Stimulated activated naive CD4-positive, alpha-beta T cell treated with Interleukin-2 at 50 U/mL for 16 hours (primary cell): ENCODE results near the gene POLE3.
"Not testable (repeated sequence)": the region's sequence is repeated elsewhere in the genome, so short reads cannot be mapped to it uniquely, and the experiment has no call there.

Experiments
- DNase-seq: peaks from one replicate; lab custom pipeline; 2025; lab: John Stamatoyannopoulos, UW

POLE3 gene, protein sequence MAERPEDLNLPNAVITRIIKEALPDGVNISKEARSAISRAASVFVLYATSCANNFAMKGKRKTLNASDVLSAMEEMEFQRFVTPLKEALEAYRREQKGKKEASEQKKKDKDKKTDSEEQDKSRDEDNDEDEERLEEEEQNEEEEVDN

DNA sequence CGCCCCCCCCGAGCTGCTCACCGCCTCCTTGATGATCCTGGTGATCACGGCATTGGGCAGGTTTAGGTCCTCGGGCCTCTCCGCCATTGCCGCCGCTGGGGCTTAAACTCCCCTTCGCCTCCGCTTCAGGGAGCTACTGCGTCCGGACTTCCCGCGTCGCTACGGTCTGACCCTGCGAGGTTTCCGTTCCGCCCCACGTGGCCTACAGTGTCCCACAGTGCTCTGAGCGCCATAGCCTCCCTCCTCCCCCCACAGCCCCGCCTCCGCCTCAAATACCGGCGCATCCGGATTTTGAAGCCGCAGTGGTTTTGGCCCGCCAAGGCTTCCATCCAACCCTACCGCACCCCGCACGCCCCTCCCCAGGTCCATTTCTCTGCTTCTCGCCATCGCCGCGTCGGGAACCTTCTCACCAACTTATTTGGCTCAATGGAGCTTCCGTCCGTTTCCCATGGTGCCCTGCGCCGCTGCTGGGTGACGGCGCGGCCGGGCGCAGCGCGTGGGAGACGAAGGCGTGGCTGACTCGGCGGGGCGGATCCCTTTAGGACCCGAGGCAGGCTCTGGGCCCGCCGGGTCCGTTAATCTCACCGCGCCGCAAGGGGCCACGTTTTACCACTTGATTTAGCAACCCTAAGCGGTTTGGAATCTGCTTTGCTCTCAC, at the start of gene POLE3, which contains the start of gene C9orf43:
Gene POLE3 (minus strand): TSS at position 469 of the 658 bp plus-strand sequence. CDS start 382 bp downstream, at position 87.
Gene C9orf43 (plus strand): TSS at position 541 of the 658 bp plus-strand sequence. CDS start 2,747 bp downstream, outside the sequence.
- DNase-seq, result peak; percentile 98

DNA sequence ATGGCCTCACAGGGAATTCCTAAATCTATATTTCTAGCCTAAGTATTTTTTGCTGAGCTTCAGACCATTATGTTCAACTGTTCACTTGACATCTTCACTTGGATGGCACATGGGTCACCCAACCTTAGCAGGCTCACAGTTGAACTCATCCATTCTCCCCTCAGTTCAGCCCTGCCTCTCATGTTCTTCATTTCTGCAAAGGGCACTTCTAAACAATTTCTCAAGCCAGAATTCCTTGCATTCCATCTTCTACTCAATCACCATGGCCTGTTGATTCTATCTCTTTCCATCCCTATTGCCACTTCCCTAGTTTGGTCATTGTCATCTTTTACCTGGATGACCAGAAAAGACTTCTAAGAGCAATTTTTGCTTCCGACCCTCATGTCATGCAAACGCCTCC, 45.8 kb upstream of the POLE3 start:
- no peak for DNase-seq

DNA sequence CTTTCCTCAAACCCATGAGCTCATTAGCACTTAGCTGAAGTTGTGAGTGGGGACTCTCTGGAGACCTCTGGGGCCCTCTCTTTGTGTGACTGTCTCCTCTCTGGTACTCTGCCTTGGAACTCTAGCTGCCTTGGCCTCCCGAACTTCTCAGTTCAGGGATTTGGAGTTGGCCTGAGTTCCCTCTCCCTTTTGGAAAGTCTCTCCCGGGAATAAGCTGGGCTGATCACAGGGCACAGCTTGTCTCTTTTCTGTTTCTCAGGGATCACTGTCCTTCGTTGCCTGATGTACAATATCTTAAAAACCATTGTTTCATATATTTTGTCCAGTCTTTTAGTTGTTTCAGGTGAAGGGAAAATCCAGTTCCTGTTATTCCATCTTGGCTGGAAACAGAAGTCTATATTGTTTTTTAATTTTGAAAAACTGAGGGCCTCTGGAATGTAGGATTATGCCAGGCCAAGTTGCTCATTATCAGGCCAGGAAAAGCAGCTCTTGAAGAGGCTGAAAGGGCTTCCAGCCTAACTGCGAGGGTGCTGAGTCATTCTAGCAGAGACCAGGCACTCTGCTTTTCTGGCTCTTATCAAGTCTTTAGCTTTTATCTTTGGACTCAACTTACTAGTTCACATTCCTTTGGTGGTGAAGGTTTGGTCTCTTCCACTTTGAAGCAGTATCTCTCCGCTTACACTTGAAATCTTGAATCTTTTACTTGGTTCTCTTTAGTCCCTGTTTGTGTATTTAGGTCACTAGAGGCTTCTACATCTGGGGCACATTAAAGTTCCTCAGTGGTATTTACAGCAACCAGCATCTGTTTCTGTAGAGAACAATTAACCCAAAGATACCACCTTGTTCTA, 44.7 kb upstream of the POLE3 start:
- DNase-seq, result no peak

DNA sequence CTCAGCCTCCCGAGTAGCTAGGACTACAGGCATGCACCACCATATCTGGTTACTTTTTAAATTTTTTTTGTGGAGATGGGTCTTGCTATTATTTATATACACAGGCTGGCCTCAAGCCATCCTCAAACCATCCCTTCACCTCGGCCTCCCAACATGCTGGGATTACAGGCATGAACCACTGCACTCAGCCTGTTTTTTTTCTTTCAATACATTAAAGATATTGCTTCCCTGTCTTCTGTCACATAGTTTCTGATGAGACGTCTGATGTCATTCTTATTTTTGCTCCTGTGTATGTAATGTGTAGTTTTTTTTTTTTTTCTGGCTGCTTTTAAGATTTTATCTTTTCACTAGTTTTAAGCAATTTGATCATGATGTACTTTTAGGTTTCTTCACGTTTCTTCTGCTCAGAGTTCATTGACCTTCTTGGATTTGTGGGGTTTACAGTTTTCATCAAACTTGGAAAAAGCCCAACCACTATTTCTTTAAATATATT, 41.7 kb upstream of the POLE3 start:
- DNase-seq, result no peak

DNA sequence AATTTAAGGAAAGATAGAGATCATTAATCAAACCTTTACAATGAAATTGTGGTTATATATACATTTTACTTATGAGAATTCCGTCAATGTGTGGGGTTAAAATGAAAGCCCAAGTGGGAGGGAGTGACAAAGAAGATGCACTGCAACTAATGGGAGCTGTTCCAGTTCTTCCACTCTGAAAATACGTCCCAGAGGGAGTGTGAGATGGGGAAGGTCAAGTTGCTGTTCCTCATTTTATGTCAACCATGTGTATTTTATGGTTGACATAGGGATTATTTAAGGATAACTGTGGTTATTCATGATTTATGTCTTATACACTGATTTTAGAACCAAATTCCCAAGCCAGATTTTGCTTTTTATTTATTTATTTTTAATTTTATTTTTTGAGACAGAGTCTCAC, 38.9 kb upstream of the POLE3 start:
- DNase-seq, result no peak

DNA sequence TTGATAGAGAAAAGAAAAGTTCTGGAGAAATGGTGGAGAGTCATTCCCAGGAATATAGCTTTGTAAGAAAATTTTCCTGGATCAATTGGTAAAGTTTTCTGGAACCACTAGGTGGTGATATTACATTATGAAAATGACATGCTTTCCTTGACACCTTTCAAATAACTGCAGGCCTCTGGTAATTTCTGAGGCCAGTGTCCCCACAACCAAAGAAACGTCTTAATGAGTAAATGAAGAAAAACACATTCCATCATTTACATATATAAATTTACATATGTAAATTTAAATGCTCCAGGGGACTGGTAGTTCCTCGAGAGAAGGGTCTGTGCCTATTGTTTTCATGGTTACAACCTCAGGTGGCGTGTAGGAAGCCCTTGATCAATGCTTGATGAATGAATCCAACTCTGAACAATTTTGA, 35.9 kb upstream of the POLE3 start:
- DNase-seq, result no peak

DNA sequence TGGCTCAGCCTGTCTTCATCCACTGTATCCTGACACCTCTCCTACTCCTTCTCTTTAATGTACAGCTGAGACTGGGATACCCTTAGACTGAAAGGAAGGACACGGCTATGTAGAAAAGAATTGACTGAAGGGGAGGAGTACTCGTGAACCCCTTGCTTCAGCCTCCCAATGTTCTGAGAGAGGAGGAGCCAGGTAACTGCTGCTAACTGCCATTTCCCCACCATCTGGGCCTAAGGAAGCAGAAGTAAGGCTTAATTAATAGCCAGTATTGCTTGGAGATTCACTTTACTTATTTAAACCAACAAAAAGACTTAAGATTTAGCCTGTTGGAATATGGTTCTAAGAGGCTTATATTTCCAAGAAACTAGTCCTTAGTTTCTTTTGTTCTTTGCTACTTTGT, 34.3 kb upstream of the POLE3 start:
- no peak for DNase-seq

DNA sequence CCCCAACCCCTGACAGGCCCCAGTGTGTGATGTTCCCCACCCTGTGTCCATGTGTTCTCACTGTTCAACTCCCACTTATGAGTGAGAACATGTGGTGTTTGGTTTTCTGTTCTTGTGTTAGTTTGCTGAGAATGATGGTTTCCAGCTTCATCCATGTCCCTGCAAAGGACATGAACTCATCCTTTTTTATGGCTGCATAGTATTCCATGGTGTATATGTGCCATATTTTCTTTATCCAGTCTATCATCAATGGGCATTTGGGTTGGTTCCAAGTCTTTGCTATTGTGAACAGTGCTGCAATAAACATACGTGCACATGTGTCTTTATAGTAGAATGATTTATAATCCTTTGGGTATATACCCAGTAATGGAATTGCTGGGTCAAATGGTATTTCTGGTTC, 27.2 kb upstream of the POLE3 start:
- DNase-seq, result not testable (repeated sequence)

DNA sequence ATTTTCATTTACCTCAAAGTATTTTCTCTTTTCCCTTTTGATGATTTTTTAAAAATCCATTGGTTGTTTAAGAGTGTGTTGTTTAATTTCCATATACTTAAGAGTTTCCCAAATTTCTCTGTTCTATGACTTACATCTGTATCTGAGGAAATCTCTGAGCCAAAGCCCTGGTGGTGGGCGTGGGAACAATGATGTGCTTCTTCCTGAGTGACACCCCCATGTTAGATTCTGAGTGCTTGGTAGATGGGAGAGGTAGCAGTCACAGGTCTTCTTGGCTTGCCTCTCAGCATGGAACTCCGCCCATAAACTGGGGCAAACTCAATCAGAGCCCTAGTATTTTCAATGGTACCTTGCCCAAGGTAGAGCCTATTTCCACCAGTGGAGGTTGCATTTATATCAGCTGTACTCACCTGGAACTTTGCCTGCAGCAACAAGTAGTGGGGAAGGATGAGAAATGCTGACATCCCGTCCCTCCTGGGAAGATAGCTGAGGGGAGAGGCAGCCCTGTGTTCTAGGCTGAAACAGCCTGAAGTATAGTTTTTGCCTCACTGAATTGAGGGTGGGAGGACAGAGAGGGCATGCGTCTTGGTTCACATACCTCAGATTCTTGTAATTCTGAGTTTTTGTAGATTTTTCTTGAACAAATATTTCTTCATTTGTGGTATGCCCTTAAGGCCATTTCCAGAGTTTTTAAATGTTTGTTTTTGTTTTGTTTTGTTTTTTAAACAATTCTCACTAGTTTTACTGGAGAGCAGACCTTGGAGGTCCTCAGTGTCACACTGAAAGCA, 26.4 kb upstream of the POLE3 start:
- no peak for DNase-seq

DNA sequence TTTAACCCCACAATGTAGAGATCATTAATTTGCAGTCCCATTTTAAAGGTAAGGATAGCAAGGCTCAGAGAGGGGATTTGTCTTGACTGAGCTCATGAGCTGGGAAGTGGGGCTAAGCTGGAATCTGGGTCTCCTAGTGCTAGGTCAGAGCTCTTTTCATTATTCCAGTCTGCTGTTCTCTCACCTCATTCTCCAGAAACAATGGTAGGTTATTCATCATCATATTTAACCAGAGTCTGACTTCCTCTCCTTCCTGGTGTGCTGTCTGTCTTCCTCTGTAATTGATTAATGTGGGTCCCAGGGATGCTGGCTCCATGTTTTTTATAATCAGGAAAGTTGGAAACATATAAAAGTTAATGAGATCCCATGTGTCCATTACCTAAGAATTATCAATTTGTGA, 20.7 kb upstream of the POLE3 start:
- no peak for DNase-seq

DNA sequence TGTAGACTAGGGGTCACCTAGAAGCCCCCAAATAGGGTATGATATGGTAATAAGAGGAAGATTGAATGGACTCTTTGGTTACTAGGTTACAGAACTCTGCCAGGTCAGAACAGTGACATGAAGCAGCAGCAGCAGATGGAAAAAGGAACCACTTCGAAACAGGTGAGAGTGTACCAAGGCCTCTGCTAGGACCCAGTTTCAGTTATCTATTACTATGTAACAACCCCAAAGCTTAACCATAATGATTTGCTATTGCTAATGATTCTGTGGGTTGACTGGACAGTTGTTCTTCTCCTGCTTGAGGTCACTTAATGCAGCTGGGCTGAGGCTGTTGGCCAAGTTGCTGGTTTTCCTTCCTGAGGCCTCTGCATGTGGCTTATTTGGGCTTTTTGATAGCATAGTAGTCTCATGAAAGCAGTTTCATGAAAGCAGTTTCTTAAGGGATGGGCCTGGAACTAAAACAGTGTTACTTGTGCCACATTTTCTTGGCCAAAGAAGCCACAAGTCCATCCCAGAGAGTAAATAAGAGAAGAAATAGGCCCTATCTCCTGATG, 17.7 kb upstream of the POLE3 start:
- DNase-seq, result no peak

DNA sequence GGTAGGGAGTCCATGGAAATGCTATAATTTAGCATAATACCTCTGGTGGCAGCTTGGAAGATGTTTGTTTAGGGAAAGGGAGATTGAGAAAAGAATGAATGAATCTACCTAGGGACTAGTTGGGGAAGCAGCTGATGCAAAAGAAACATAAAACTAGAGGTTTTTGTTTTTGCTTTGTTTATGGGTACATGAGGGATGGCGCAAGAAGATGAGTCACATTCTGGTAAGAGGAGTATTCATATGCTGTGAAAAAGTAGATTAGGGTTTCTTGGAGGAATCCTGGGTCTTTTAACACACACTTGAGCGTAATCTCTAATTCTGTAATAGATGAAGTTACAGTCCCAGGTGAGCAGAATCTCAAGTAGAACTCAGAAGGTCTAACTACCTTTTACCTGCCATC, 17.2 kb upstream of the POLE3 start:
- DNase-seq, result no peak

DNA sequence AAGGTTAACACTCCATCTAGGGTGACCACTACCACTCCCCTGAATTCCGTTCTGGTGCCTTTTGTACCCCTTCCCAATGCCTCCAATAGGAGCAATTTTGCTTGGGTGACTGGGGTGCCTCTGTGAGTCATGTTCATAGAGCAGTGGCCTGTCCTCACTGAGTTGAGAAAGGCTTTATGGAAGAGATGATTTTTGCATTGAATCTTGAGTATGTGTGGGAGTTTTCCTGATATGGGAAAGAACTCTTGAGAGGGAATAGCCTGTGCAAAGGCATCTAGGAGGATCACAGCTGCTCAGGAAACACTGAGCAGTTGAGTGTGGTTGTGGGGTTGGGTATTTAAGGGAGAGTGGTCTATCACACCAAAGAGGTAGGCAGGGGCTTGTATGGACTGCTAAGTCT, 16.2 kb upstream of the POLE3 start:
- DNase-seq, result no peak

DNA sequence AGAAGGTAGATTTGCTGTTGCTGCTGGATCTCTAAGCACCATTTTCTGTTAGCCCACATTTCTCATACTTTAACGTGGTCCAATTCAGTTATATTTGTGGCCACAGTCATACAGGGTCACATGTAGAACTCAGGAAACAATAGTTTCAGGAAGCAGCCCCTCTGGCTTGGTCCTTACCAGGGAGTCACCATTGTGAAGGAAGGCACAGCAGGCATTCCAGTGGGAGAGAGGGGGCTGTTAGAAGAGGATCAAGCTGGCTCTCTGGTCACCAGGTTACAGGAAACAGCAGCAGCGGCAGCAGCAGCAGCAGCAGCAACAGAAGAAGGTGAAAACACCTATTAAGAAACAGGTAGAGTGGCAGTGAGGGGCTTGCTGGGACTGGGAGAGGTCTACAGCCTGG, 14.6 kb upstream of the POLE3 start:
- no peak for DNase-seq

DNA sequence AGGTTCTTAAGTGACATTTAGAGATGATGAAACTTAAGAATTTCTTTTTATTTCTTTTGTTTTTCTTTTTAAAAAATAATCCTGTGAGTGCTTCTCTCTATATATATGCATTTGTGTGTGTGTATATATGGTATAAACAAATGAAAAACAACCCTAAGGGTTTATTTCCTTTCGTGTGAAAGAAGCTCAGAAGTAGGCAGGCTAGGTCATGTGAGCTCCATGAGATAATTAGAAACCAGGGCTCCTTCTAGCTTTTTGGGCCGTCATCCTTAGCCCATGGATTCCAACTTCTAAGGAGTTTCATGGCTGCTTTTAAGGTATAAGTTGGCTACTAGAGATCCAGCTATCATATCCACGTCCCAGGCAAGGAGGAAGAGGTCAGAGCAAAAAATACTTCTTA, 11.3 kb upstream of the POLE3 start:
- no peak for DNase-seq

DNA sequence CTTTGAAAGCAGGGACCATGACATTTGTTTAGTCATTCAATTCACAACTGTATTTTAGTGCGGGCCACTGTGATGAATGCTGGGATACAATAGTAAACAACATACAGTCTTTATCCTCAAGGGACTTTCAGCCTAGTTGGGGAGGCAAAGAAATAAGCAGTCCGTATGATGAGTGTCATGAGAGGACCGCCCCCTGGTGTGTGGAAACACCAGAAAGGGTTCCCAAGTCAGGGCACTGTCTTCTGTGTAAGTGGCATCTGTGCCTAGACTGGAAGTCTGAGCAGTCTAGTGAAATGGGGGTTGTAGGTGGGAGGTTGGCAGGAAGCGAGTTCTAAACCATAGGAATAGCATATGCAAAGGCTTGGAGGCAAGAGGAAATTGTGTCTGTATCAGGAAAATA, 6.9 kb upstream of the POLE3 start:
- no peak for DNase-seq

DNA sequence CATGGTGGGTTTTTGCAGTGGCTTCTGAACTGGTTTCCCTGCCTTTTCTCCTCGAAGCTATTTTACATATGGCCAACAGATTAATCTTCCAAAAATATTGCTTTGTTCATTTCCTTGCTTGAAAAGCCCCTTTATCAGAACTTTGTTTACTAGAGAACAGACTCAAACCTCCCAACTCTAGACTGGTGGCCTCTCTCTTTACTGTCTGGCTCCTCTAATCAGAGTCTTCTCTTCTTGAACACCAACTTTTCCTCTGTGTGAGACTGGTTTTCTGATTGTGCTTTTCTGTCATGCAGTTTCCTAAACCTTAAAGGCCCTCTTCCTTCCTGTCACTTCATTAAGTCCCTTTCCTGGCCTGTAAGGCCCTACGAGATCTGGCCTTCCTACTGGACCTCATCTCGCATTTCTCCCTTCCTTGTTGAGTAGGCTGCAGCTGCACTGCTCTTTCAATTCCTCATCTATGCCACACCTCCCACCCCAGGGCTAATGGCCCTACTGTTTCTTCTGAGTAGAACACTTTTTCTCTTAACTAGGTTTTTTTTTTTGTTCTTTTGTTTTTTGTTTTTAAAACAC, 5.8 kb upstream of the POLE3 start:
- DNase-seq, result no peak

DNA sequence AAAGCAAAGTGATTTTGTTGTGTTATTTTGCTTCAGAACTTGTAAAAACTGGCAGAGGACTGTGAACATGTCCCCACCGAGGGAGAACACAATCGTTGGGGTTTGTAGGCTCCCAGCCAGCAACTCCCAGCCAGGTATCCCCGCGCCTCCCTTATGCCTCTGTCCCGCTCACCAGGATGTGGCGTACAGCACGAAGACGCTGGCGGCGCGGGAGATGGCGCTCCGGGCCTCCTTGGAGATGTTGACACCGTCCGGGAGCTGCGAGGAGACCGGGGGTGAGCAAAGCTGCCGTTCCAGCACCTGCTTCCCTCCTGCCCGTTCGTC, 630 bp downstream of the POLE3 start:
- DNase-seq, result no peak

DNA sequence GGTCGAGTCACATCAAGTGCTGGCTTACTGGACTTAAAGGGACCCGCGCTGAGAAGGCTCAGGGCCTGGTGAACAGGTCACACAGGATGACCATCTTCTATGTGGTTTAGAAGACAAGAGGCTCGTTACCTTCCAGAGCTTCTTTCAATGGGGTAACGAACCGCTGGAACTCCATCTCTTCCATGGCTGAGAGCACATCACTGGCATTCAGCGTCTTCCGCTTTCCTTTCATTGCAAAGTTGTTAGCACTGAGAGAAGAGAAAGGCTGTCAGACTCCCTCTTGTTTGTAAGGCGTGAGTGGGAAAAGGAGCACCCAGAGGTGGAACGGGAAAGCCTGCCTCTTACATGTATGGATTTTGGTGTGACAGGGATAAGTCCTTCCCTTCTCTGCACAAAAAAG, 994 bp downstream of the POLE3 start:
- no peak for DNase-seq

DNA sequence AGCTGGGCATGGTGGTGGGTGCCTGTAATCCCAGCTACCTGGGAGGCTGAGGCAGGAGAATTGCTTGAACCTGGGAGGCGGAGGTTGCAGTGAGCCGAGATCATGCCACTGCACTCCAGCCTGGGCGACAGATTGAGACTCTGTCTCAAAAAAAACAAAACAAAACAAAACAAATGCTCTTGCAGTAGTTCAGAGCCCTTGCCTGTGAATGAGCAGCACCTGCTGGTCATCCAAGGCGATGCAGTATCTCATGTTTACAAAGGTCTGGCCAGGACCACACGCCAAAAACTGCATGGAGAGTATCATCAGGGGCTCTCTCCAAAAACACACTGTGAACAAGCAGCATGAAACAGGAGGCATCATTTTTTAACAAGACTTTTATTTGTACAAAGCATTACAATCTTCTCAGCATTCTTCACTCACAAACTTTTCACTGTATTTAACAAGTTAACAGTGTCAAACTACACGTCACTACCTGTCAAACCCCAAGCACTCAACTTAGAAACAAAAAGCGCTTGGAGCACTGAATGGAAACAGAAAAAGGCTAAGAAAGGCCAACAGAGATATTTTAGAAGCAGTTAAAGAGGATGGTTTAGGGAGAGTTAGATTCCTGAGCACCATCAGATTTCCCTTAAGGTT, 3.5 kb downstream of the POLE3 start:
- peak; percentile 44 for DNase-seq

DNA sequence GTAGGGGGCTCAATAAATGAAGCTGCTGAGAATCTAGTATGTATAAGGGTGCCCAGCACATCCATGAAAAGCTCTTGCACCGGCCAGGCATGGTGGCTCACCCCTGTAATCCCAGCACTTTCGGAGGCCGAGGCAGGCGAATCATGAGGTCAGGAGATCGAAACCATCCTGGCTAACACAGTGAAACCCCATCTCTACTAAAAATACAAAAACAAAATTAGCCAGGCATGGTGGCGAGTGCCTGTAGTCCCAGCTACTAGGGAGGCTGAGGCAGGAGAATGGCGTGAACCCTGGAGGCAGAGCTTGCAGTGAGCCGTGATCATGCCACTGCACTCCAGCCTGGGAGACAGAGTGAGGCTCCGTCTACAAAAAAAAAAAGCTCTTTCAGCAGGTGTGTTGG, 4.1 kb downstream of the POLE3 start:
- DNase-seq, result not testable (repeated sequence)
